HepG2 (cell line): ENCODE measurements around the gene CLDN16. TPM values are rescaled to one million over a fixed set of nuclear protein-coding genes. Genes with fewer than 3 reads are reported as not detected.
A peak's percentile ranks its signal among the peaks of the same experiment; 100 is the strongest.

Experiments used
- ARID3A ChIP-seq: IDR thresholded peaks from 2 replicates; pipeline ENCODE4 v1.6.1; 2012; ENCODE audit warnings: low read depth, low read length, improper control_type of control experiment
- DNMT1 ChIP-seq: sonication (generic); formaldehyde crosslinking; IDR thresholded peaks from 2 replicates; pipeline ENCODE4 v1.5.1; 2020; ENCODE audit warnings: mild to moderate bottlenecking, missing genetic modification reagents
- DRAP1 ChIP-seq: IDR thresholded peaks from 2 replicates; pipeline ENCODE4 v1.6.1; 2016; ENCODE audit warnings: missing genetic modification reagents, missing compliant biosample characterization
- FOXA3 ChIP-seq: IDR thresholded peaks from 2 replicates; pipeline ENCODE4 v1.6.1; 2016; ENCODE audit warnings: missing genetic modification reagents, missing compliant biosample characterization
- KMT2A ChIP-seq: sonication (generic); formaldehyde crosslinking; IDR thresholded peaks from 2 replicates; pipeline ENCODE4 v1.4.0; 2020; ENCODE audit warnings: missing genetic modification reagents
- NKX3-1 ChIP-seq: sonication (generic); formaldehyde crosslinking; IDR thresholded peaks from 2 replicates; pipeline ENCODE4 v1.5.0; 2020; ENCODE audit warnings: missing genetic modification reagents
- POLR2A ChIP-seq, 2 experiments: IDR thresholded peaks; 2 replicates each; pipeline ENCODE4 v1.6.1; 2011; ENCODE audit warnings: low read depth in 2 of 2, low read length in 2 of 2, mild to moderate bottlenecking in 1 of 2, moderate library complexity in 1 of 2; ENCODE audit not compliant: insufficient read depth in 1 of 2
- RELA ChIP-seq: sonication (generic); formaldehyde crosslinking; IDR thresholded peaks from 2 replicates; pipeline ENCODE4 v1.4.0; 2020; ENCODE audit warnings: missing genetic modification reagents
- SALL2 ChIP-seq: sonication (generic); formaldehyde crosslinking; IDR thresholded peaks from 2 replicates; pipeline ENCODE4 v1.8.1; 2023; ENCODE audit warnings: mild to moderate bottlenecking, missing genetic modification reagents, inconsistent platforms
- SOX5 ChIP-seq: IDR thresholded peaks from 2 replicates; pipeline ENCODE4 v1.6.1; 2016; ENCODE audit warnings: borderline replicate concordance
- SP5 ChIP-seq: IDR thresholded peaks from 2 replicates; pipeline ENCODE4 v1.6.1; 2016; ENCODE audit warnings: low read depth, borderline replicate concordance
- TCF7 ChIP-seq: sonication (generic); IDR thresholded peaks from 2 replicates; pipeline ENCODE4 v1.6.1; 2016; ENCODE audit warnings: antibody characterized with exemption, low read depth
- TEF ChIP-seq: sonication (generic); formaldehyde crosslinking; IDR thresholded peaks from 2 replicates; pipeline ENCODE4 v1.5.0; 2020; ENCODE audit warnings: missing genetic modification reagents
- TFDP1 ChIP-seq: IDR thresholded peaks from 2 replicates; pipeline ENCODE4 v1.6.1; 2016; ENCODE audit warnings: missing compliant biosample characterization, missing genetic modification reagents, borderline replicate concordance
- TFDP2 ChIP-seq: sonication (generic); formaldehyde crosslinking; IDR thresholded peaks from 2 replicates; pipeline ENCODE4 v1.4.0; 2020; ENCODE audit warnings: missing genetic modification reagents
- THRA ChIP-seq: sonication (generic); formaldehyde crosslinking; IDR thresholded peaks from 2 replicates; pipeline ENCODE4 v1.4.0; 2020; ENCODE audit warnings: missing genetic modification reagents, borderline replicate concordance
- ZBTB20 ChIP-seq: sonication (generic); formaldehyde crosslinking; IDR thresholded peaks from 2 replicates; pipeline ENCODE4 v1.8.1; 2023; ENCODE audit warnings: missing genetic modification reagents, low read depth, mild to moderate bottlenecking, borderline replicate concordance
- ZNF160 ChIP-seq: sonication (generic); formaldehyde crosslinking; IDR thresholded peaks from 2 replicates; pipeline ENCODE4 v1.8.0; 2022; ENCODE audit warnings: mild to moderate bottlenecking, inconsistent platforms, missing genetic modification reagents
- ZNF710 ChIP-seq: sonication (generic); formaldehyde crosslinking; IDR thresholded peaks from 2 replicates; pipeline ENCODE4 v1.5.0; 2020; ENCODE audit warnings: mild to moderate bottlenecking, missing genetic modification reagents, borderline replicate concordance
- ZNF891 ChIP-seq: sonication (generic); formaldehyde crosslinking; IDR thresholded peaks from 2 replicates; pipeline ENCODE4 v1.5.0; 2020; ENCODE audit warnings: mild to moderate bottlenecking, missing genetic modification reagents
- polyA plus RNA-seq, 8 experiments: library from polyadenylated mRNA; depleted of rRNA in 3 of 8; stranded (reverse) in 7 of 8; unstranded in 1 of 8; fragments of >200 nt; fragmentation: Illumina TruSeq in 4 of 8; extraction: Trizol in 4 of 8; gene quantifications; 2 replicates each; pipeline versions ENCODE4 v1.2.1 to v1.2.3, GENCODE V29; 2011 to 2016; ENCODE audit warnings: low read depth in 4 of 8, missing spikeins in 1 of 8, mixed read lengths in 1 of 8; ENCODE audit not compliant: insufficient read depth in 1 of 8
- total RNA-seq, 5 experiments: library from RNA; depleted of rRNA; stranded (reverse); fragments of >200 nt; fragmentation: Illumina TruSeq; extraction: Trizol; gene quantifications; 2 replicates each; pipeline ENCODE4 v1.2.3, GENCODE V29; 2016; ENCODE audit warnings: low read depth in 1 of 5

The CLDN16 gene
- total and polyA plus RNA-seq, 2 of the 13 experiments (the other 11 are each of a cell fraction or from before 2014, with no cell fraction given), result 0.13 to 0.24 TPM

- TF ChIP-seq DRAP1 (CRISPR knock-in tag) (0 out of 2 replicates have a peak, but pooled peaks have one; percentile 21), TFDP2 (CRISPR knock-in tag) (0 out of 2 replicates have a peak, but pooled peaks have one; percentile 11), SP5 (CRISPR knock-in tag) (peak; percentile 92), FOXA3 (CRISPR knock-in tag) (peak; percentile 78), ZNF160 (peak; percentile 93), ZNF891 (CRISPR knock-in tag) (no peak), ARID3A (peak; percentile 90), TEF (CRISPR knock-in tag) (no peak), NKX3-1 (CRISPR knock-in tag) (peak; percentile 65; the same call in 1 of the 2 replicates), ZNF710 (CRISPR knock-in tag) (peak; percentile 94), DNMT1 (CRISPR knock-in tag) (no peak), POLR2A (IDR thresholded peaks at IDR 0.05; ENCODE audit: insufficient read depth in 1 of 2, low read depth in 2 of 2, low read length in 2 of 2) (peak in 1 of 2 experiments; percentile 42; a peak in 1 of 4 replicates), SOX5 (peak; percentile 65; the same call in 1 of the 2 replicates), KMT2A (peak; percentile 36; the same call in 1 of the 2 replicates), THRA (peak; percentile 52), RELA (CRISPR knock-in tag) (peak; percentile 29; the same call in 1 of the 2 replicates), TFDP1 (CRISPR knock-in tag) (no peak), SALL2 (CRISPR knock-in tag) (0 out of 2 replicates have a peak, but pooled peaks have one; percentile 44), TCF7 (peak; percentile 58; the same call in 1 of the 2 replicates), ZBTB20 (CRISPR knock-in tag) (peak; percentile 85; the same call in 1 of the 2 replicates)
Measured at GRCh38 chr3:190345027-190345821, 42.7 kb upstream of the CLDN16 start (continued).
